HG02678 (cell line): ENCODE measurements around the gene MED15.
"Not testable (repeated sequence)": the region's sequence is repeated elsewhere in the genome, so short reads cannot be mapped to it uniquely, and the experiment has no call there.

Experiments
- ATAC-seq: cut with Tn5 transposase; IDR thresholded peaks from one replicate; pipeline ENCODE4 v1.9.1; 2021; ENCODE audit warnings: mild to moderate bottlenecking, moderate library complexity; ENCODE audit not compliant: unreplicated experiment

MED15 gene

DNA sequence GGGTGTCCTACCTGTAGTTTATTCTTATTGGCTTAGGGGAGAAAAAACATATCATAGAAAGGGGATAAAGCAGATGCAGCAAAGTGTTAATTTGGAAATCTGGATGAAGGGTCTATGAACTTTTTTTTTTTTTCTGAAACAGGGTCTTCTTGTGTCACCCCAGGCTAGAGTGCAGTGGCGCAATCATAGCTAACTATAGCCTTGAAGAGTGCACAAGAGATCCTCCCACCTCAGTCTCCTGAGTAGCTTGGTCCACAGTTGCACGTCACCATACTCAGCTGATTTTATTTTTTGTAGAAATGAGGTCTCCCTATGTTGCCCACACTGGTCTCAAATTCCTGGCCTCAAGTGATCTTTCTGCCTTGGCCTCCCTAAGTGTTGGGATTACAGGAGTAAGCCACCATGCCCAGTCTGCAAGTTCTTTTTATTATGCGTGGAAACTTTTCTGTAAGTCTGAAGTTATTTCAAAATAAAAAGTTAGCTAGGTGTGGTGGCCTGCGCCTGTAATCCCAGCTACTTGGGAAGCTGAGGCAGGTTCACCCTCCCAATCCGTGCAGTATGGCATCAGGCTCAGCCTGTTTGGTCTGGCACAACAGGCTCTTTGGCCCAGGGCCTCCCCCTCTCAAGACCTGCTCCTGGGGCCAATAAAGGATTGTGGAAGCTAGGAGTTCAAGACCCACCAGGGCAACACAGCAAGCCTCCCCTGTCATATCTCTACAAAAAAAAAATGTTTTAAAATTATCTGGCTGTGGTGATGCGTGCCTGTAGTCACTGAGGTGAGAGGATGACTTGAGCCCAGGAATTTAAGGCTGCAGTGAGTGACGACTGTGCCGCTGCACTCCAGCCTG lies 111.9 kb downstream of the MED15 start:
- no peak for ATAC-seq

DNA sequence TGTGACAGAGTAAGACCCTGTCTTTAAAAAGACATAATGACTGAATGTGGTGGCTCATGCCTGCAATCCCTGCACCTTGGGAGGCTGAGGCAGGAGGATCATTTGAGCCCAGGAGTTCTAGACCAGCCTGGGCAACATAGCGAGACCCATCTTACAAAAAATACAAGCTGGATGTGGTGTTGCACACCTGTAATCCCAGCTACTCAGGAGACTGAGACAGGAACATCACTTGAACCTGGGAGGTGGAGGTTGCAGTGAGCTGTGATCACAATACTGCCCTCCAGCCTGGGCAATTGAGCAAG lies 112.4 kb downstream of the MED15 start:
- ATAC-seq: not testable (repeated sequence)

DNA sequence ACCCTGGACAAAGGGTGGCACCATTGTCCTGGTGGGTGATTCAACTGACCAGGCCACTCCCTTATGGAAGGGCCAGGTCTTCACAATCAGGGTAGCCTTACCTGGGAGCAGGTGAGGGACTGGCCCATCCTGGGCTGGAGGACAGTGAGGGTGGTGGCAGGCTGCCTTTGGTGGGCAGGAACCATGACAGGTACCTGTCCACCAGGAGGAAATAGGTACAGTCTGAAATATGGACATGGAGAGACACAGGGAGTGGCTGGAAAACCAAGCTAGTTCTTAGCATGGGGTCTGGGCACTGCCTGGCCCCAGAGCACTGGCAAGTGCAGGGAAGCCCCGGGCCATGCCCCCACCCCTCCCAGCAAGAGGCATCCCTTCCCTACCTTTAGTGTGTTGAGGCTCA lies 113.8 kb downstream of the MED15 start:
- no peak for ATAC-seq

DNA sequence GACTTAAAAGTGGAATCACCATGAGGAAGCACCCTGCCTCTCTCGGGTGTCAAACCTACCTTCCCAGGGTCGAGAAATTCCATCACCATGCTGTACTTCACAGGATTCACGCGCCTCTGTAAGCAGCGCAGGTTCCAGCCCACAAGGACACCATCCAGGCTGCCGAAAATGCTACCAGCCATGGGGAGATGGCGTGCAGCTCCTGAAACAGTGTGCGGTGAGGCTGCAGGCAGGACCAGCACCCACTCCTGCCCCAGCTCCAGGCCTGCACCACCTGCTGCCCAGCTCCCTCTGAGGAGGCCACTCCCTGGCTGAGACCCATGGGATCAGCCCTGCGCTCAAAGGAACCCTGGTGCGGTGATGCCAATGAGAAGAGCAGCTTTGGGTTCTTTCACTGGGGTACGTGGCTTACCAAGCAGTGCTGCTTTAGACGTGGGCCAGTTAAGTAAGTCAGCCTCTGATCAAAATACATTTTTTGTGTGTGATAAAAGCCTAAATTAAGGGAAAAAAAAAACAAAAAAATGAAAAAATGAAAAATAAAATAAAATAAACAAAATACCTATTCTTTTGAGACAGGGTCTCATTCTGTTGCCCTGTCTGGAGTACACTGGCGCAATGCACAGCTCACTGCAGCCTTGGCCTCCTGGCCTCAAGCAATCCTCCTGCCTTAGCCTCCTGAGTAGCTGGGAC lies 115.4 kb downstream of the MED15 start:
- ATAC-seq: no peak

DNA sequence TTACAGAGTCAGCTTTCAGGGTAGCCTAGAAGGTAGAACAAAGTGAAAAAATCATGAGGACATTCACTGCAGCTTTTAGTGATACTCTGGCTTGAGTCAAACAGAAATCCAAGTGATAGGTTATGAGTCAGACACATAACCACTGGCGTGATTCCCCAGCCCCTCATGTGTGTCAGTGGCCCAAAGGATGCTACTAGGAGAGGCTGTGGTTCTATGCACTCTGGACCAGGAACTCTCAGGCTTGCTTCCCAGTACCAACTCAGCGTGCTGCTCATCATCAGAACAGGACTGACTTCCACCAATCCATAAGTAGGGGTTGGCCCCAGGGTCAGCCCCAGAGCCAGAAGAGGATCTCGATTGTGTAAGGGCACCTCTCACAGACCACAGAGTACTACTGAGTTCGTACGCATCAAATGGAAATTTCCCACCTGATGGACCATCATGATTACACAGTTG lies 116.8 kb downstream of the MED15 start:
- peak; percentile 72 for ATAC-seq

DNA sequence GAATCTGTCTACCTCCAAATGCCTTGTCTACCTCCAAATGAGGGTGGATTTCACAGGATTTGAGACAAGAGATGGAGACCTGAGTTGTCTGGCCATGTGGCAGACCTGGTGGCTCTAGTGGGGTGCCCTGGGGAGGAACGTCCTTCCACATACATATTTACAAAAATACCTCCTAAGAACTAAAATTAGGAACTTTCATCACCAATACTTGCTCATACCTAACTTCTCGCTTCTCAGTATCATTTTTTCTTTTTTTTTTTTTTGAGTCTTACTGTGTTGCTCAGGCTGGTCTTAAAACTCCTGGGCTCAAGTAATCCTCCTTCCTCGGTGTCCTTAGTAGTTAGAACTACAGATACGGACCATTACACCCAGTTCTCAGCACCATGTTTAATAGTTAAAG lies 117.9 kb downstream of the MED15 start:
- ATAC-seq: no peak

DNA sequence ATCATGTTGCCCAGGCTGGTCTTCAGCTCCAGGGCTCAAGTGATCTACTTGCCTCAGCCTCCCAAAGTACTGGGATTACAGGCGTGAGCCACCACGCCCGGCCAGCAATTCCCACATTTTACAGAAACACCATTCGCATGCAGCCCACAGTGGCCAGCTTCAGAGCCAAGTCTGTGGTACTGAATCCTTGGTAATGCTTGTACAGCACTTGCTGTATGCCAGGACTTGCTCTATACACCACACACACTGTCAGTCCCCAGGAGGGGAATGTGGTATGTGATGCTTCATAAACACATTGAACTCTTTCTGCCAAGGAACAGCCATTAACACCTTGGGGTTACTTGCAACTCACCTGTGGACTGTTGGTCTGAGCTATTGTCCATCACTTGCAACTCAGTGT lies 119.4 kb downstream of the MED15 start:
- no peak for ATAC-seq

DNA sequence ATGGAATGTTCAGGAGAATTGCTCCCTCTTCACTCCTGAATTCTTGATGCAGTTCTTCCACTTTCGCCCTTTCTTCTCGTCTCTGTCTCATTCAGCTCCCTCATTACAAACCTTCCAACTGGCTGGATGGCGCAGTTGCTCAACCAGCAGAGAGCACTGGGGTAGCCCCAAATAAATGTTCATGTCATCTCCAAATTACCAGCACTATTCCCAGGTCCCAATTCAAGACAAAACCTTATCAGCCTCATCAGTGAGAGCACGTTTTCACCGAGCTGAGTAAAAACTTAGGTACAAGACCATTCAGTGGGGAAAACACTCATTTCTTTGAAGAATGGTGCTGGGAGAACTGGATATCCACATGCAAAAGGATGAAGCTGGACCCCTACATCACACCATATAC lies 120.0 kb downstream of the MED15 start:
- no peak for ATAC-seq

DNA sequence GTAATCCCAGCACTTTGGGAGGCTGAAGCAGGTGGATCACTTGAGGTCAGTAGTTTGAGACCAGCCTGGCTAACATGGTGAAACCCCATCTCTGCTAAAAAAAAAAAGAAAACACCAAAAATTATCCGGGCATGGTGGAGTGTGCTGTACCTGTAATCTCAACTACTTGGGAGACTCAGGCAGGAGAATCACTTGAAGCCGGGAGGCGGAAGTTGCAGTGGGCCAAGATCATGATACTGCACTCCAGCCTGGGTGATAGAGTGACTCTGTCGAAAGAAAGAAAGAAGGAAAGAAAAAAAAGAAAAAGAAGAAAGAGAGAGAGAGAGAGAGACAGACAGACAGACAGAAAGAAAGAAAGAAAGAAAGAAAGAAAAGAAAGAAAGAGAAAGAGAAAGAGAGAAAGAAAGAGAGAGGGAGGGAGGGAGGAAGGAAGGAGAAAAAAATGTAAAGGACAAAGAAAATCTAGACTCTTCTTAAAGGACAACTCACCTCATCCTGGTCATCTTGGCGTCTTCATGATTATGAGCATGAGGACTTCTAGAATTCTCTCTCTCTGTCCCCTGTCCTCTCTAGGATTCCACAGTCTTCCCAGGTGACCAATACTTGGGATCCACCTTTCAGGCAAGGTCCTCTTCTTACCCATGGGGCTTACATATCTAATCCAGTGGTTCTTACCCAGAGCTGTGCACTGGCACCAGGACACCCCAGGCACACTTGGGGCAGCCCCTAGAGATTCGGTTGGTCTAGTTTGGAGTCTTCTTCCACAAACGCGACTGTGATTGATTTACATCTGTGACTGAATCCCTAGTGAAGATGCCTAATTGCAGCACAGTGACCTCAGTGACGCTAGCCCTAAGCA lies 120.9 kb downstream of the MED15 start:
- ATAC-seq: no peak

DNA sequence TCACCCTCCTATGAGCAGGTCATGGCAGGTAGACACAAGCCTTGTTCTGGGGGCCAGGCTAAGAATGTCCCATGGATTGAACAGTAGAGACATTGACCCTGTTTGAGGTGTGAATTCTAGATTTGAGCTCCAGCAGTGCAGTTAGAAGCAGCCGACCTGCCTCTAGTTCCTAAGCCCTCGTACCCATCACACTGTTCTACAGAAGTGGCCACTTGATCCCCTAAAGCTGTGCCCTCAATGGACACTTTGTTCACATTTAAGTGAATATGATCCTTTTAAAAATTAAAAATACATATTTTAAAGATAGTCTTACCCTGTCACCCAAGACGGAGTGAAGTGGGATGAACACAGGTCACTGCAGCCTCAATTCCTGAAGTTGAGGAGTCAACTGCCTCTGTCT lies 122.0 kb downstream of the MED15 start:
- ATAC-seq: no peak

DNA sequence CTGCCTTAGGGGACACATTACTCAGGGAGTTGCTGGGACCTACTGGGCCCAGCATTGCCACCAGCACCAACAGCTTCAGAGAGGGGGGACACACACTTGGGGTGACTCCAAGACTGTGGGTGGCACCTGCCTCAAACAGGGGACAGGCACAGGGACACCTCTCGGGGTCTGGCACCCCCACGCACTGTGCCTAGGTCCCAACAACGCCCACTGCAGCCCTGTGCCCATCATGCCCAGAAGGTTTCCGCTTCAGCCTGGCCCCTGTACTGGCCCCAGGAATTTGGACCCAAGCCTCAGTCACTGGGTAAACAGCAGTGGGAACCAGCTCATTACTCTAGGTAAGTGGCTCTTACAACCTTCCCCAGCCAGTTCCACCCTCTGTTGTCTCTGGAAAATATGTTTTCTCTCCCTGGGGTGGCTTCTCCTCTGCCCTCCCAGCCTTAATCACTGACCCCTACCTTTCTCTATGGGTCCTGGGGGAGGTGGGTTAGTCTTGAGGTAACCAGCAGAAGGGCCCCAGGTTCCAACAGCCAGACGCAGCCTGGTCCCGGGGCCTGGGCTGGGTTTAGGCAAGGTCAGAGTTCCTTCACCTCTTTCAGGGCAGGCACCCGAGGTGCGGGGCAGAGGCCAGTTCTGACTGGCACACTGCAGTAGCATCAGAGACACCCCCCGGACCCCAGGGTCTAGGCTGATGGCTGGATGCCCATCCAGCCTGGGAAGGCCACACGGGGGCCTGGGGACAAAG lies 123.6 kb downstream of the MED15 start:
- no peak for ATAC-seq

DNA sequence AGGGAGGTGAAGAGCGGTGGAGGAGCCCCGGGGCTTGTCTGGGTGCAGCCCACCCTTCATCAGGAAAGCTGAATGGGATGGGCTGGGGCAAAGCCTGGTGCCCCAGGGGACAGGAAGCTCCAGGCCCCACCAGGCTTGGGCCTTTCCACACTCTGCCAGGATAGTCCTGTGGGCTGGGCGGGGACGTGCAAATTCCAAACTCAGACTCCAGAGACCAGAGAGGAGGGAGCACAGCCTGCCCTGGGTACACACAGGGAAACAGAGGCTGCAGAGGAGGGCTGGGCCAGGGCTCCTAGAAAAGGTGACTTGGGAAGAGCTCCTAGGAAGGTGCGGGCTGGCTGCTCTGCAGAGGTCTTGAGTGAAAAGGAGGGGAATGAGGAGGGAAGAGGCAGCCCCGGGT lies 124.7 kb downstream of the MED15 start:
- ATAC-seq: no peak

DNA sequence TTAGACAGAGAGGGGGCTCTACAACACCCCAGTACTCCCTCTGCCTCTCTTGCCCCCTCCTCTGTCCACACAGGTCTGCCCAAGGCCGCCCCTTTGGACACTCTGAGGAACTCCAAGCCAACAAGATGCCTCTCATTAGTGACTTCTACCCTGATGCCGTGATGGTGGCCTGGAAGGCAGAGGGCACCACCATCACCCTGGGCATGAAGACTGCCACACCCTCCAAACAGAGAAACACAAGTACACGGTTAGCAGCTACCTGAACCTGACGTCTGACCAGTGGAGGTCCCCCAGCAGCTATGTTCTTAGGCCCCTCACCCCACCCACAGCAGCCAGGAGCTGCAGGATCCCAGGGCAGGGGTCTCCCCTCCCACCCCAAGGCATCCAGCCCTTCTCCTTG lies 125.1 kb downstream of the MED15 start:
- no peak for ATAC-seq

DNA sequence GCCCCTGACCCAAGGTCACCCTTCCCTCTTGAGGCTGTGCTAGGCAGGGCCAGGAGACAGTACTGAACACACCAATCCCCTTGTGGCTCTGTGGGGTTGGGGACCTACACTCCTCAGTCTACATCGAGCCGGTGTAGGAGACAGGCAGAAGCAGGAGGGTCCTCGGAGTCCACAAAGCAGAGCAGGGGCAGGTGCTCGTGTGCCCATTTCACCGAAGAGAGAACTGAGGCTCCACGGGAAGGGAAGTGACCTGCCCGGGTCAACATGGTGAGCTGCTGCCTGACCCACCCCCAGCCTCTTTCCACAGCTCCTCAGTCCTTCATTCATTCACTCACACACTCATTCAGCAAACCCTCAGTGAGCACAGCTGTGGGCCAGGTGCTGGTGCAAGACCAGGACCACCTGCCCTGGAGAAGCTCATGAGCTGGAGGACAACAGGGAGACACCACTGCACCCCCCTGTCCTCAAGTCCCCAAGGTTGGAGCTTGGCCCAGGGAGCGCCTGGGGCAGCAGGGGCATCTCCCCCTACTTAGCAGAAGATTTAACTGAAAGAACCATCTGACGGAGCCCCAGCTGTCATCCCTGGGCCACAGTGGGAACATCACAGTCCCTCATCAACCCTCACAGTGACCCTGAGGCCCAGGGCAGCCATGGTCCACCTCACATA lies 127.3 kb downstream of the MED15 start:
- no peak for ATAC-seq

DNA sequence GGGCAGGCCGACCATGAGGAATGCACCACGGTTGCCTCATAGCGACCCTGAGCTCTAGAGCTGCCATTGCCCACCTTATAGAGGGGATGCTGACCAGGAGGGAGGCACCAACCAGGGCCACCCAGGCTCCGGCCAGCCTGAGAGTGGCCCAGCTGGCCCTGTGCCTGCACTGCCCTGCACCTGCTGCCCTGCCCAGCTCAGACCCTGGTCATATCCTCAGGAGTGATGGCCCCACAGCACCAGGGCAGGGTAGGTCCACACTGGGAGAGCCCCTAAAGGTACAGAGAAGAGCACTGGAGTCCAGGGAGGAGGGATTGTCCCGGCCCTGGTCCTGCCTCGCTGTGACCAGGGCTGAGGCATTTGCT lies 127.8 kb downstream of the MED15 start:
- no peak for ATAC-seq

DNA sequence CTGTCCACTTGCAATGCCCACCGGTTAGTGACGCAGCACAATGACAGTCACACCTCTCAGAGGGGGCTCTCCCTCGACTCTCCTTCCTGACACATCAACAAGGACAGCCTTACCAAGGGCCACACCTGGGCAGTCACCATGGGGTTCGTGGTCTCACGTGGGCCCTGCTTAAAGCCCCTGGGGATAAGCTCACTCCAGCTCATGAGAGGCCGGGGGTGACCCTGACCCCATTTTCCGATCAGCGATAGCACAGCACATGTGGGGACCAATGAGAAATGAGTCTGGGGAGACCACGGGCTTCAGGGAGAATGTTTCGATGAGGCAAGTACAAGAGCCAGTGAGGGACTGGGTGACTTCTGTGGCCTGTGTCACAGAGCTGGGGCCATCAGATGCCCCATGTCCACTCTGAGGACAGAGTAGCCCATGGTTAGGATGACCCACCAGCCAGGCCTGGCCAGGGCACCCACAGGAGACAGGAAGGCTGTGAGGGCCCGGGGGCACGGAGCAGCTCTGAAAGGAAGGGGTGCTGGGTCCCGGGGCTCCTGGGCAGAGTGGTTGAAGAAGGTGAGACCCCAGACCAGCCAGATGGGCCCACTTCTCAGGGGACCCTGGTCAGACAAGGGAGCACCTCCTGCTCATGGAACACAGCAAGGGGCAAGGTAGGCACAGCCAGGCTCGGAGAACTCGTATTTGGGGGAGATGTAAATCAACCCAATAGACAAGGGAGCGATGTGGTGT lies 128.8 kb downstream of the MED15 start:
- ATAC-seq: no peak

DNA sequence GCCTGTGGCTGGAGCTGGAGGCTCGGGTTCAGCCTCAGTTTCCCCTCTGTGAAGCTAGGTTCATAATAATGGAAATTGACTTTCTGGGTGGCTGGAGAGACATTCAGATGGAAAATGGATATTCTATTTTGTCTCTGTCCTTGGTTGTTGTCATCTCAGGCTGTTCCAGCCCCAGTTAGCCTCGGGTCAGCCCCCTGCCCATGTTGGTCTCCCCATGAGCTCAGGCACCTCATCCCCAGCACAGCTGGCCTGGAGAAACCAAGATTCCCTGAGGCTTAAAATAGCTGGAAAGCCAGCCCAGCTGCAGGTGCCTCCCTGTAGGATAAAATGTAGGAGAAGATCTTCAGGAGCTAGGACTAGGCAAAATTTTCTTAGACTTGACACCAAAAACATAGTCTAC lies 129.5 kb downstream of the MED15 start:
- ATAC-seq: no peak
